Skeletal muscle satellite cell (primary cell): ENCODE data around the gene MLLT1.
A peak's percentile ranks its signal among the peaks of the same experiment; 100 is the strongest.
"Not testable (repeated sequence)": the region's sequence is repeated elsewhere in the genome, so short reads cannot be mapped to it uniquely, and the experiment has no call there.

ENCODE experiments used
- H3K27me3 ChIP-seq: 2 replicates; pipeline ENCODE4 v1.7.0; 2013; ENCODE audit warnings: low read length; ENCODE audit not compliant: control insufficient read depth, insufficient read depth
- H3K36me3 ChIP-seq: 2 replicates; pipeline ENCODE4 v1.7.0; 2013; ENCODE audit warnings: mild to moderate bottlenecking, control low read depth, low read length; ENCODE audit not compliant: insufficient read depth
- H3K4me1 ChIP-seq: 2 replicates; pipeline ENCODE4 v1.7.0; 2013; ENCODE audit warnings: low read length; ENCODE audit not compliant: control insufficient read depth, insufficient read depth
- H3K4me2 ChIP-seq: 2 replicates; pipeline ENCODE4 v1.7.0; 2013; ENCODE audit warnings: mild to moderate bottlenecking, low read length
- H3K4me3 ChIP-seq: 2 replicates; pipeline ENCODE4 v1.7.0; 2013; ENCODE audit warnings: low read length
- H3K9ac ChIP-seq: 2 replicates; pipeline ENCODE4 v1.7.0; 2013; ENCODE audit warnings: mild to moderate bottlenecking, low read depth, low read length, moderate library complexity
- H3K9me3 ChIP-seq: replicated peaks from 2 replicates; pipeline ENCODE4 v1.7.0; 2013; ENCODE audit warnings: mild to moderate bottlenecking, control low read depth, low read length

The MLLT1 gene

DNA sequence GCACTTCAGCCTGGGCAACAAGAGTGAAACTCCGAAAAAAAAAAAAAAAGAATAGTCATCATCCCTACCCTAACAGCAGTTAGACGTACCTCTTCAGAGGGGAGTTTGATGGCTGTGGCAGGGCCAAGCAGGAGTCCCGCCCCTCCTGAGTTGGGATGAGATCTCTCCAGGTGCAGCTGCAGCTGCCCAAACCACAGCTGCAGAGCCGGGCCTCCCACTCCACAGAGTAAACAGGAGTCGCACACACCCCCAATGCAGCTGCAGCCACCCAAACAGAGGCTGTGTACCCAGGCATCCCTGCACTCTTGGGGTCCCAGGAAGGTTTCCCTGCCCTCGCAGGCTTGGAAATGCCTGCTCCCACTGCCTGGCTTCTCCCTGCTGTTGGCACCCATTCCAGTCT lies 17.4 kb upstream of the MLLT1 start:
- Histone ChIP-seq H3K27me3 (no peaks in the 10 kb centered on the region), H3K9ac (no peak overlapping the region), H3K4me3 (no peak overlapping the region), H3K9me3 (peaks cover 9% of the 10 kb centered on the region), H3K4me1 (no peaks in the 10 kb centered on the region), H3K4me2 (no peak overlapping the region), H3K36me3 (no peaks in the 10 kb centered on the region)

DNA sequence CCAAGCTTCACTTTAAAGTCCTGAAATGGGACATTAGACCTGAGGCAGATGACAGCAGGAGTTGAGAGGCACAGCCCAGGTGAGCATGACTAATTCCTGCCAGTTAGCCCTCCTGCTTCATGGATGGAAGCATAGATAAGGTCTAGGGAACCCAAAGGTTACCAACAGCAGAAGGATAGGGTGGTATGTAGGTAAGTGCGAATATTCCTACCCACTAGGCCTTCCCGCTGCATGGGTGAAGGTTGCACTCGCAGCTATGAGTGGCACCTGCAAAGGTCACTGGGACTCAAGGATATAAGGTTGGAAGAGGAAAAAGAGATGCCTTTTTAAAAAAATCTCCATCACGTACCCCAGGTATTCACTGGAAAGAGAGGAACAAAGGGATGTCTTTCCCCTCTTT lies 12.2 kb upstream of the MLLT1 start:
- Histone ChIP-seq H3K9ac (no peak overlapping the region), H3K4me2 (no peak overlapping the region), H3K4me3 (no peak overlapping the region), H3K4me1 (no peaks in the 10 kb centered on the region), H3K36me3 (no peaks in the 10 kb centered on the region), H3K27me3 (no peaks in the 10 kb centered on the region), H3K9me3 (peaks cover 33% of the 10 kb centered on the region)

DNA sequence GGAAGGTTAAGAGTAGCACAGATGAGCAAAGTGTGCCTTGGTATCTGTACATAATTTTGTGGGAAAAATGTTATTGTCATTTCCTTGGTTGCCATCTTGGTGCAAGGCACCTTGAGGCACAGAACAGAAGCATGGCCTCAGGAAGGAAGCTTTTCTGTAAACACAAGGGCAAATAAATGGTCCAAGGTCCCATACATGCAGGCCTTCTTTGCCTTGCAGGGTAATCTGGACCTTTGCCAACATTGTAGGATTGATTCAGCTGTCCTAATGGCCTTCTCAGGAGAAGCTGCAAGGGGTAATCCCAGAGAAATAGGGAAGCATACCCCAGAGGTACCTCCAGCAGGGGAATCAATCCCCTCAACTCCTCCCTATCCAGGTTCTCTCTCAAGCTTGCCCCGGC lies 9.0 kb upstream of the MLLT1 start:
- H3K36me3 ChIP-seq: no peaks in the 10 kb centered on the region
- peaks cover 37% of the 10 kb centered on the region for H3K9me3 ChIP-seq
- no peak overlapping the region for H3K9ac ChIP-seq
- no peaks in the 10 kb centered on the region for H3K4me1 ChIP-seq
- no peak overlapping the region for H3K4me2 ChIP-seq
- no peaks in the 10 kb centered on the region for H3K27me3 ChIP-seq
- no peak overlapping the region for H3K4me3 ChIP-seq

GRCh38 chr19:6287269-6287885 lies 7.6 kb upstream of the MLLT1 start:
- Histone ChIP-seq H3K9ac (no peak overlapping the region), H3K4me2 (no peak overlapping the region), H3K27me3 (no peaks in the 10 kb centered on the region), H3K4me1 (no peaks in the 10 kb centered on the region), H3K36me3 (no peaks in the 10 kb centered on the region), H3K9me3 (peaks cover 29% of the 10 kb centered on the region), H3K4me3 (no peak overlapping the region)

DNA sequence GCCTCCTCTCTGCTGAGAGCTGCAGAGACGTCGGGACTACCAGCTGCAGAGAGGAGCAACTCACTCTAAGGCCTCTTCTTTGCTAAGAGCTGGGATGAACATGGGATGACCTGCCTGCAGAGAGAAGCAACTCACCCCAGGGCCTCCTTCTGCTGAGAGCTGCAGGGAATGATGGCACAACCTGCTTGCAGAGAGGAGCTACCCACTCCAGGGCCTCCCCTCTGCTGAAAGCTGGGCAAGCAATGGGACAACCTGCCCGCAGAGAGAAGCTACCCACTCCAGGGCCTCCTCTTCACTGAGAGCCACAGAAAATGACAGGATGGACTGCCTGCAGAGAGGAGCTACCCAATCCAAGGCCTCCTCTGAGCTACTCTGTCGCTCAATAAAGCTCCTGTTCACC lies 6.9 kb upstream of the MLLT1 start:
- Histone ChIP-seq H3K4me3 (no peak overlapping the region), H3K4me1 (no peaks in the 10 kb centered on the region), H3K36me3 (no peaks in the 10 kb centered on the region), H3K4me2 (no peak overlapping the region), H3K9me3 (peaks cover 22% of the 10 kb centered on the region), H3K27me3 (no peaks in the 10 kb centered on the region), H3K9ac (no peak overlapping the region)

DNA sequence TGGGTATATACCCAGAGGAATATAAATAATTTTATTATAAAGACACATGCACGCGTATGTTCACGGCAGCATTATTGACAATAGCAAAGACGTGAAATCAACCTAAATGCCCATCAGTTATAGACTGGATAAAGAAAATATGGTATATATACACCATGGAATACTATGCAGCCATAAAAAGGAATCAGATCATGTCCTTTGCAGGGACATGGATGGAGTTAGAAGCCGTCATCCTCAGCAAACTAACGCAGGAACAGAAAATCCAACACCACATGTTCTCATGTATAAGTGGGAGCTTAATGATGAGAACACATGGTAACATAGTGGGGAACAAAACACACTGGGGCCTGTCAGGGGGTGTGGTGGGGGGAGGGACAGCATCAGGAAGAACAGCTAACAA lies 2.6 kb upstream of the MLLT1 start:
- H3K27me3 ChIP-seq, H3K4me3 ChIP-seq, H3K9ac ChIP-seq, H3K4me2 ChIP-seq, H3K9me3 ChIP-seq, H3K36me3 ChIP-seq: not testable (repeated sequence)
- H3K4me1 ChIP-seq: peaks cover 15% of the 10 kb centered on the region

DNA sequence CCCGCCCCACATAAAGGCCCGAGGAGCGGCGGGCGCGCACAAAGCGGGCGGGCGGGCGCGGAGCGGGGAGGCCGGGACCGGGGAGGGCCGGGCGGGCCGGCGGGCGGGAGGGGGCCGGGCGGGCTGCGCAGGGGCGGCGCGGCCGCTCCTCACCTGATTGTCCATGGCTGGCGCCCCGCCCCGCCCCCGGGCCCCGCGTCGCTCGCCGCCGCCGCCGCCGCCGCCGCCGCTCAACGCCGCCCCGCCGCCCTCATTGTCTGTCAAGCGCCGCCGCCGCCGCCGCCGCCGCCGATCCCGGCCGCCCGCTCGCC lies 200 bp downstream of the MLLT1 start:
- Histone ChIP-seq H3K36me3 (peaks cover 15% of the 10 kb centered on the region), H3K9me3 (no peaks in the 10 kb centered on the region), H3K4me2 (peak overlapping the region; percentile 100), H3K4me3 (peak overlapping the region; percentile 94), H3K4me1 (peaks cover 44% of the 10 kb centered on the region), H3K9ac (peak overlapping the region; percentile 95), H3K27me3 (no peaks in the 10 kb centered on the region)

- Histone ChIP-seq H3K27me3 (no peaks in the 10 kb centered on the region), H3K9ac (peak overlapping the region; percentile 95), H3K9me3 (no peaks in the 10 kb centered on the region), H3K4me1 (peaks cover 50% of the 10 kb centered on the region), H3K4me2 (peak overlapping the region; percentile 100), H3K4me3 (peak overlapping the region; percentile 94), H3K36me3 (peaks cover 15% of the 10 kb centered on the region)
These were observed 795 bp downstream of the MLLT1 start for GRCh38 chr19:6278740-6279619.

DNA sequence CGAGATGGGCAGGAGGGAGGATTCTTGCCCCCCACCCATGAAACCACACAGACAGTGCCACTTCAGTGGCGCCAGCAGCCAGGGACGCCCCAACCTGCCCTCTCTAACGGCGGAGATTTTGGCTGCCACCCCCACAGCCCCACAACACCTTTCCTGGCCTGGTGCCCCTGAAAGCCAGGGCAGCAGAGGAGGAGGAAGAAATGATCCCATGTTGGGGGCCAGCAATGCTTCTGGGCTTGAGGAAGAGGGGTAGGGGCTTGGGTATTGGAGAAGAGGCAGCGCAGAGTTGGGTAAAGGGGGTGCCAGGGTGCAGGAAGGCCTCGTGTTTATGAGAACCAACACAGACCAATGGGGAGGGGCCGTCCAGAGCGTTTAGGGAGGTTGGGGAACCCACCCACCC lies 1.7 kb downstream of the MLLT1 start:
- Histone ChIP-seq H3K36me3 (peaks cover 15% of the 10 kb centered on the region), H3K27me3 (no peaks in the 10 kb centered on the region), H3K4me2 (peak overlapping the region; percentile 100), H3K9ac (peak overlapping the region; percentile 95), H3K9me3 (no peaks in the 10 kb centered on the region), H3K4me1 (peaks cover 58% of the 10 kb centered on the region), H3K4me3 (peak overlapping the region; percentile 94)

DNA sequence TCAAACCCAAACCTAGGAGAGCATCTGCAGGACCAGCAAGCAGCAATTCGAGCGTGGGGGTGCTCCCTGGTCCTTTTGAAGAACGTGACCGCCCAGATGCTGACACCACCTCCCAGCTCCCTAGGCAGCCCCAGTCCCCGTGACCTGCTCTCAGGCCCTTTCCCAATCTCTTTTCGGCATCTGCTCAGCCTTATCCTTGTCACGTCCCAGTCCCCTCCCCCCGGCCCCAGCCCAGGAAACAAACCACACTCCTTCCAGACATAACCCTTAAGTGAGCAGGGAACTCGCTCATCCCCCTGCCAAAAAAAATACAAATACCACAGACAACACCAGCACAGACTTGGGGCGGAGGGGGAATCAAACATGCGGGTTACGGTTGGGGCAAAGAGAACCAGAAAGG lies 3.3 kb downstream of the MLLT1 start:
- peaks cover 74% of the 10 kb centered on the region for H3K4me1 ChIP-seq
- H3K4me2 ChIP-seq: peak overlapping the region; percentile 100
- H3K36me3 ChIP-seq: peaks cover 15% of the 10 kb centered on the region
- H3K9me3 ChIP-seq: no peaks in the 10 kb centered on the region
- H3K27me3 ChIP-seq: no peaks in the 10 kb centered on the region
- H3K4me3 ChIP-seq: peak overlapping the region; percentile 94
- peak overlapping the region; percentile 46 for H3K9ac ChIP-seq

GRCh38 chr19:6275170-6275744 lies 4.5 kb downstream of the MLLT1 start:
- Histone ChIP-seq H3K4me3 (no peak overlapping the region), H3K4me1 (peaks cover 86% of the 10 kb centered on the region), H3K9ac (peak overlapping the region; percentile 71), H3K27me3 (no peaks in the 10 kb centered on the region), H3K9me3 (no peaks in the 10 kb centered on the region), H3K4me2 (peak overlapping the region; percentile 77), H3K36me3 (peaks cover 19% of the 10 kb centered on the region)
